Esophagus muscularis mucosa (tissue), 4 donors: ENCODE measurements around the gene RHOBTB3. TPM values are rescaled to one million over a fixed set of nuclear protein-coding genes. Genes with fewer than 3 reads are reported as not detected.

Experiments
- DNase-seq: peaks from one replicate; pipeline ENCODE4 v3.0.0-alpha.2; 2017; ENCODE audit errors: extremely low spot score
- H3K27ac ChIP-seq, 4 donors: fragments of 200-600 bp; sonication (generic); replicated peaks in 1 of 4; 1 replicate in 3 of 4; 2 replicates in 1 of 4; pipeline ENCODE4 v1.5.1; 2016 to 2019; ENCODE audit warnings: mild to moderate bottlenecking in 1 of 4
- H3K27me3 ChIP-seq, 4 donors: fragments of 200-600 bp; sonication (generic); one replicate each; pipeline versions ENCODE4 v1.5.1 to v1.6.0; 2016 to 2019
- H3K36me3 ChIP-seq, 4 donors: fragments of 200-600 bp; sonication (generic); one replicate each; pipeline ENCODE4 v1.5.1; 2016 to 2019
- H3K4me1 ChIP-seq, 4 donors: fragments of 200-600 bp; sonication (generic); one replicate each; pipeline ENCODE4 v1.5.1; 2016 to 2019
- H3K4me3 ChIP-seq, 4 donors: fragments of 200-600 bp; sonication (generic); 1 replicate in 2 of 4; 2 replicates in 2 of 4; pipeline ENCODE4 v1.5.1; 2016 to 2019; ENCODE audit warnings: mild to moderate bottlenecking in 4 of 4, moderate library complexity in 1 of 4
- H3K9me3 ChIP-seq, 4 donors: fragments of 200-600 bp; sonication (generic); 1 replicate in 3 of 4; 2 replicates in 1 of 4; pipeline ENCODE4 v1.5.1; 2016 to 2019
- CTCF ChIP-seq, 3 experiments: fragments of 200-600 bp in 2 of 3; fragments of 450-650 bp in 1 of 3; sonication (generic) in 2 of 3; IDR thresholded peaks; one replicate each; pipeline ENCODE4 v1.5.1; 2017 to 2019; ENCODE audit warnings: antibody characterized with exemption in 3 of 3, mild to moderate bottlenecking in 2 of 3, moderate library complexity in 1 of 3
- EP300 ChIP-seq: sonication (generic); formaldehyde crosslinking; IDR thresholded peaks from one replicate; pipeline ENCODE4 v1.6.1; 2017; ENCODE audit warnings: antibody characterized with exemption
- POLR2A ChIP-seq: fragments of 450-650 bp; IDR thresholded peaks from one replicate; pipeline ENCODE4 v1.6.1; 2017; ENCODE audit warnings: antibody characterized with exemption, moderate library complexity, mild to moderate bottlenecking, low read depth
- POLR2AphosphoS5 ChIP-seq, 2 donors: sonication (generic); formaldehyde crosslinking; IDR thresholded peaks; one replicate each; pipeline ENCODE4 v1.6.1; 2017; ENCODE audit warnings: antibody characterized with exemption in 2 of 2
- WGBS: methylation state at CpG from one replicate; pipeline ENCODE4 v1.1.5; 2018; 5-methylcytosine and 5-hydroxymethylcytosine counted together
- intact Hi-C: fragments of 100-400 bp; cut with DNase I; formaldehyde crosslinking; loops from one replicate; pipeline ENCODE4 v1.15.1; 2023
- total RNA-seq, 4 donors: library from RNA; depleted of rRNA; stranded (reverse); fragments of >200 nt; gene quantifications; one replicate each; pipeline versions ENCODE4 v1.1.0 to v1.2.1, GENCODE V29; 2016

RHOBTB3 gene
- total RNA-seq, 4 donors from 2014 or later = 72.9 to 165 (median 89.2) TPM

- no peak for DNase-seq
- Histone ChIP-seq H3K27ac (no peak overlapping the region), H3K4me3 (no peak overlapping the region), H3K4me1 (peaks cover 20 to 22% (median 20%) of the 10 kb centered on the region in 4 donors), H3K9me3 (no peaks in the 10 kb centered on the region), H3K27me3 (no peaks in the 10 kb centered on the region), H3K36me3 (no peaks in the 10 kb centered on the region)
- no peak for TF ChIP-seq EP300
- no peak for TF ChIP-seq POLR2AphosphoS5 (IDR thresholded peaks at IDR 0.05)
- TF ChIP-seq CTCF (IDR thresholded peaks at IDR 0.05) = no peak
- TF ChIP-seq POLR2A = no peak
- intact Hi-C loops = no loop called here
- WGBS = 91% methylated on average over 10 of the region's 10 CpGs
These were observed 96.1 kb downstream of the RHOBTB3 start for GRCh38 chr5:95826949-95827891.

GRCh38 chr5:95827892-95828246 lies 96.7 kb downstream of the RHOBTB3 start:
- peaks cover 17 to 21% (median 19%) of the 10 kb centered on the region in 4 donors for H3K4me1 ChIP-seq
- intact Hi-C loops = no loop called here
- DNase-seq = no peak
- no peak overlapping the region for H3K4me3 ChIP-seq
- TF ChIP-seq CTCF (IDR thresholded peaks at IDR 0.05) = no peak
- no peak for TF ChIP-seq EP300
- TF ChIP-seq POLR2A = no peak
- no peak for TF ChIP-seq POLR2AphosphoS5 (IDR thresholded peaks at IDR 0.05)
- no peaks in the 10 kb centered on the region for H3K36me3 ChIP-seq
- H3K9me3 ChIP-seq = no peaks in the 10 kb centered on the region
- no peaks in the 10 kb centered on the region for H3K27me3 ChIP-seq
- no peak overlapping the region for H3K27ac ChIP-seq
- WGBS = 73% methylated on average over 3 of the region's 3 CpGs

GRCh38 chr5:95830226-95830625 lies 99.1 kb downstream of the RHOBTB3 start:
- H3K27ac ChIP-seq = no peak overlapping the region
- no peak for DNase-seq
- 100% methylated on average over 2 of the region's 2 CpGs for whole genome bisulfite sequencing
- TF ChIP-seq POLR2AphosphoS5 (IDR thresholded peaks at IDR 0.05) (no peak), CTCF (IDR thresholded peaks at IDR 0.05) (no peak), EP300 (no peak), POLR2A (no peak)
- no peaks in the 10 kb centered on the region for H3K27me3 ChIP-seq
- no peak overlapping the region for H3K4me3 ChIP-seq
- H3K36me3 ChIP-seq = no peaks in the 10 kb centered on the region
- H3K9me3 ChIP-seq = no peaks in the 10 kb centered on the region
- peaks cover 5 to 13% (median 10%) of the 10 kb centered on the region in 4 donors for H3K4me1 ChIP-seq
- intact Hi-C loops = no loop called here

GRCh38 chr5:95832664-95833063 lies 101.5 kb downstream of the RHOBTB3 start:
- intact Hi-C loops = no loop called here
- no peak for DNase-seq
- Histone ChIP-seq H3K36me3 (no peaks in the 10 kb centered on the region), H3K4me1 (peaks cover 23 to 27% (median 25%) of the 10 kb centered on the region in 4 donors), H3K9me3 (no peaks in the 10 kb centered on the region), H3K4me3 (no peak overlapping the region), H3K27me3 (no peaks in the 10 kb centered on the region), H3K27ac (no peak overlapping the region)
- TF ChIP-seq POLR2AphosphoS5 (IDR thresholded peaks at IDR 0.05) (no peak), EP300 (no peak), CTCF (IDR thresholded peaks at IDR 0.05) (no peak), POLR2A (no peak)
